ENCODE data around the gene LRRC23. TPM values are rescaled to one million over a fixed set of nuclear protein-coding genes. Genes with fewer than 3 reads are reported as not detected.

Gene LRRC23
- total and polyA plus RNA-seq, 9 of the 15 experiments (the other 6 are each of a cell fraction or from before 2014, with no cell fraction given), result 2.2 to 7.0 (median 3.0) TPM

GRCh38 chr12:6943722-6944380 is 39.2 kb downstream of the LRRC23 start, which contains the start of the genes C12orf57 and RNU7-1 (continued):
- TF ChIP-seq CEBPZ (IDR thresholded peaks at IDR 0.05; ENCODE audit: borderline replicate concordance, low read depth, low read length) (0 out of 2 replicates have a peak, but pooled peaks have one; percentile 38), TCF7 (IDR thresholded peaks at IDR 0.05; ENCODE audit: borderline replicate concordance) (peak; percentile 19; the same call in 1 of the 2 replicates), ZBTB17 (CRISPR knock-in tag; IDR thresholded peaks at IDR 0.05) (peak; percentile 96), GTF3C2 (IDR thresholded peaks at IDR 0.05; ENCODE audit: borderline replicate concordance, extremely low read depth, insufficient read length) (no peak), CGGBP1 (CRISPR knock-in tag; IDR thresholded peaks at IDR 0.05) (peak; percentile 99), ZNF175 (CRISPR knock-in tag; IDR thresholded peaks at IDR 0.05; ENCODE audit: low read depth) (no peak), POLR3A (IDR thresholded peaks at IDR 0.05; ENCODE audit: borderline replicate concordance, extremely low read depth, insufficient read depth, insufficient read length) (no peak), HES1 (IDR thresholded peaks at IDR 0.05; ENCODE audit: low read depth) (0 out of 2 replicates have a peak, but pooled peaks have one; percentile 36), HNRNPK (IDR thresholded peaks at IDR 0.05; ENCODE audit: low read depth, low read length, poor library complexity, severe bottlenecking) (no peak), ZNF717 (CRISPR knock-in tag; IDR thresholded peaks at IDR 0.05) (peak; percentile 98), KDM1A (IDR thresholded peaks at IDR 0.05) (0 out of 4 replicates have a peak, but pooled peaks of 1 of the 2 experiments have one; percentile 11), POLR2H (tag; IDR thresholded peaks at IDR 0.05; ENCODE audit: low read depth) (peak; percentile 99), CAMTA2 (CRISPR knock-in tag; conservative IDR thresholded peaks at IDR 0.05) (peak; percentile 98), ZNF274 (IDR thresholded peaks at IDR 0.05; ENCODE audit: borderline replicate concordance, low read depth, low read length) (no peak)
